CD4-positive, alpha-beta T cell treated with Interleukin-21 for 1 hour (primary cell): ENCODE results near the gene UGT1A8.
"Not testable (repeated sequence)": the region's sequence is repeated elsewhere in the genome, so short reads cannot be mapped to it uniquely, and the experiment has no call there.

ENCODE experiments used
- DNase-seq: peaks from one replicate; pipeline ENCODE4 v3.0.0-alpha.2; 2020

Gene UGT1A8

DNA sequence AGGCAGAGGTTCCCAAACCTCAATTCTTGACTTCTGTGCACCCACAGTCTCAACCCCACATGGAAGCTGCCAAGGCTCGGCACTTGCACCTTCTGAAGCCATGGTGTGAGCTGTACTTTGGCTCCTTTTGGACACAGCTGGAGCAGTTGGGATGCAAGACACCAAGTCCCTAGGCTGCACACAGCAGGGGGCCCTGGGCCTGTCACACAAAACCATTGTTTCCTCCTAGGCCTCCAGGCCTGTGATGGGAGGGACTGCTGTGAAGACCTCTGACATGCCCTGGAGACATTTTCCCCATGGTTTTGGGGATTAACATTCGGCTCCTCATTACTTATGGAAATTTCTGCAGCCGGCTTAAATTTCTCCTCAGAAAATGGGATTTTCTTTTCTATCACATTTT lies 28.6 kb downstream of the UGT1A8 start:
- DNase-seq = not testable (repeated sequence)

GRCh38 chr2:233650981-233651380 lies 33.5 kb downstream of the UGT1A8 start:
- no peak for DNase-seq

DNA sequence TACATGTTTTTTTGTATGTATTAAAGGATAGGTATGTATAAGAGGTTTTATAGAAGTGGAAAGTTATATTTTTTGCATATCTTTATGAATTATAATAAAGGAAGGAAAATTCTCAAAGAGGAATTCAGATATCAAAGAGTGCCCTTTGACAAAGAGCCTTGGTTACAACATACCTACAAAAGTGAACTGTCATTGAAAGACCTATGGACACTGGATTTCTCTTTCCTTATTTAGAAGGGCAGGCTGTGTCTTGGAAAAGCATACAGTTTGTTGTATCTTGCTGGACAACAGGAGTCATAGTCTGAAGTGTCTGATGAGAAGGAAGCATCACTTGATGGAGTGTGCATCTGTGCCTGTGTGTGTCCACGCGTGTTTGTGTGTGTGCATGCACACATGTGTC lies 34.0 kb downstream of the UGT1A8 start:
- DNase-seq = no peak

- no peak for DNase-seq
Measured at GRCh38 chr2:233654501-233654900, 37.1 kb downstream of the UGT1A8 start.

DNA sequence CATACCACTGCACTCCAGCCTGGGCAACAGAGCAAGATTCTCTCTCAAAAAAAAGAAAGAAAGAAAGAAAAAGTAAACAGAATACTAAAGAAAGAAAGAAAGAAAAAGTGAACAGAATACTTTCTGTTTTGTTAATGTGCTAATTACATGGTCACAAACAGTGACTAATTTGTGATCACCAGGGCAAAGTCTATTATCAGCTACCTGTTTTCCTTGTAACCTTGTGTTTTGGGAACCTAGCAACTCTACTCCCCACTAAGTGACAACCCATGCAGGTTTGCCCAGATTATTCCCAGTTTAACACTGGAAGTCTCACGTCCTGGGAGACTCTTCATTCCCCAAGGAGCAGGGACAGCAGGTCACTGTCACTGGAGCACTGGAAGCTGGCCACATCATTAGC lies 37.6 kb downstream of the UGT1A8 start:
- DNase-seq = no peak

DNA sequence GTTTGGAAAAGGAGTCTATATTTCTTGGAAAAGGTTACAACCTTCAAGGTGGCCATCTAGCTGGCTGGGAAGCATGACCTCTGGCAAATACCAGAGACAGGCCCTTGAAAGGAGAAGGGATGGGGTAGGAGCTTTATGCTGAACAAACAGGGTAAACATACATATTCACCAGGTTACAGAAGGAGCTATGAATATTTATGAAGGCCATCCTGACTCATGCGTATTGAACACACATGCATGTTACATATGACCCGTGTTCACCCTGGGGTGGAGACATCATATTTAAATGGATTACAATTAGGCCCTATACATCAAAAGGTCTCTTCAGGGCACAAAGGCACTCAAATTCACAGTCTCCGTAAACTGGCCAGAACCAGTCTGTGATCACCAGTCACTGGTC lies 38.5 kb downstream of the UGT1A8 start:
- not testable (repeated sequence) for DNase-seq

GRCh38 chr2:233656443-233656842 lies 39.0 kb downstream of the UGT1A8 start:
- DNase-seq = no peak

DNA sequence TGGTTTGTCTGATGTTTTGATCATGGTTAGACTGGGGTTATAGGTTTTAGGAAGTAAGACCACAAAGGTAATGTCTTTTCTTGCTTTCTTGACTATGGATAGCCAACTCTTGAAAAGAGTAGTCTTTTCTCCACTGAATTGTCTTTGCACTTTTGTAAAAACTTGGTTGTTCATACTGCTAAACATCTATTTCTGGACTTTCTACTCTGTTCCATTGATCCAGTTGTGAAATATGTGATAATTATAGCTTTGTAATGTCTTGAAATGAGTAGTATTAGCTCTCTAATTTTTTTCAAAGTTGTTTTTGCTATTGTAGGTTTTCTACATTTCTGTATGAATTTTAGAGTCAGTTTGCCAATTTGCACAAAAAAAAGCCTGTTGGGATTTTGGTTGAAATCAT lies 41.2 kb downstream of the UGT1A8 start:
- no peak for DNase-seq

DNA sequence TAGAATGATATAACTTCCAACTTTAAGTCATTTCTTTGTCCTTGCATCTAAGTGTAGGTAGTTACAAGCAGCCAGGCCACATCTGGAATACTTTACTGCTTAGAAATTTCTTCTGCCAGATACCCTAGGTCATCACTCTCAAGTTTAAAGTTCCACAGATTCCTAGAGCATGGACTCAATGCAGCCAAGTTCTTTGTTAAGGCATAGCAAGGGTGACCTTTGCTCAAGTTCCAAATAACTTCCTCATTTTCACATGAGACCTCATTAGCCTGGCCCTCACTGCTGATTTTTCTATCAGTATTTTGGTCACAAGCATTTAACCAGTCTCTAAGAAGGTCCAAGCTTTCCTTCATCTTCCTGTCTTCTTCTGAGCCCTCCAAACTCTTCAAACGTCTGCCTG lies 46.5 kb downstream of the UGT1A8 start:
- no peak for DNase-seq

DNA sequence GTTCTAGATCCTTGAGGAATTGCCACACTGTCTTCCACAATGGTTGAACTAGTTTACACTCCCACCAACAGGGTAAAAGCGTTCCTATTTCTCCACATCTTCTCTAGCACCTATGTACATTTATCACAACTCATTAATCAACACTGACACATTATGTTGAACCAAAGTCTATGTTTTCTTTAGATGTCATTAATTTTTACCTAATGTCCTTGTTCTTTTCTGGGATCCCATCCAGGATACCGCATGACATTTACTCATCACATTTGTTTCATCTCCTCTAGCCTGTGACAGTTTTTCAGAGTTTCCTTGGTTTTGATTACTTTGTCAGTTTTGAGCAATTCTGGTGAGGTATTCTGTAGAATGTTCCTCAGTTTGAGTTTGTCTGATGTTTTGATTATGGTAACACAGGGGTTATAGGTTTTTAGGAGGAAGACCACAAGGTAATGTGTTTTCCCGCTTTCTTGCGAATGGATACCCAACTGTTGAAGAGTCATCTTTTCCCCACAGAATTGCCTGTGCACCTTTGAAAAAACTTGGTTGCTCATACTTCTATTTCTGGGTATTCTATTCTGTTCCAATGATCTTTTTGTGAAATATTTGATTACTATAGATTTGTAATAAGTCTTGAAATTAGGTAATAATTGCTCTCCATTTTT lies 51.3 kb downstream of the UGT1A8 start:
- no peak for DNase-seq

DNA sequence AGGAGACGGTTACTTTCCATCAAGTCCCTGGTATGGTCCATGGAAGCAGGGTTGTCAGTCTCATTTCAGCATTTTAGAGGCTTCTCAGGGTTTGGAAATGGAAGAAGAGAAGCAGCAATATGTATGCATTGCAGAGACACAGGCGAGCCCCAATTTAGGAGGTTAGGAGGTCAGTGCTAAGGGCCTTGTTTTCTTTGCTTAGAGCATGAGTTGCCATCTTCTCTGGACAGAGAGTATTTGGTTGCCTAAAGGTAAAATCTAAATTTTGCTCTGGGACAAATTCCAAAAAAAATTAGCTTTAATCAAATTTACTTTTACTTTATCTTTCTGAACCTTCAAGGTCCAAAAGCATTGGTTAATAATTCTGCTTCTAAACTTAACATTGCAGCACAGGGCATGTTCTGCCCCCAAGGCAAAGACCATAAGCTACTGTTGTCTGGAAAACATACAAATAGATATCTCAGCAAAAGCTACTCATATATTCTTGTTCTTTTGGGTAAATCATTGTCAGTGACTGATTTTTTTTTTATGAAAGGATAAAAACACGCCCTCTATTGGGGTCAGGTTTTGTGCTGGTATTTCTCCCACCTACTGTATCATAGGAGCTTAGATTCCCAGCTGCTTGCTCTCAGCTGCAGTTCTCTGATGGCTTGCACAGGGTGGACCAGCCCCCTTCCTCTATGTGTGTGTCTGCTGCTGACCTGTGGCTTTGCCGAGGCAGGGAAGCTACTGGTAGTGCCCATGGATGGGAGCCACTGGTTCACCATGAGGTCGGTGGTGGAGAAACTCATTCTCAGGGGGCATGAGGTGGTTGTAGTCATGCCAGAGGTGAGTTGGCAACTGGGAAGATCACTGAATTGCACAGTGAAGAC lies 54.1 kb downstream of the UGT1A8 start, which contains the start of gene UGT1A9:
Gene UGT1A9 (plus strand): TSS at position 609 of the 872 bp plus-strand sequence. CDS start 37 bp downstream, at position 646.
- no peak for DNase-seq

DNA sequence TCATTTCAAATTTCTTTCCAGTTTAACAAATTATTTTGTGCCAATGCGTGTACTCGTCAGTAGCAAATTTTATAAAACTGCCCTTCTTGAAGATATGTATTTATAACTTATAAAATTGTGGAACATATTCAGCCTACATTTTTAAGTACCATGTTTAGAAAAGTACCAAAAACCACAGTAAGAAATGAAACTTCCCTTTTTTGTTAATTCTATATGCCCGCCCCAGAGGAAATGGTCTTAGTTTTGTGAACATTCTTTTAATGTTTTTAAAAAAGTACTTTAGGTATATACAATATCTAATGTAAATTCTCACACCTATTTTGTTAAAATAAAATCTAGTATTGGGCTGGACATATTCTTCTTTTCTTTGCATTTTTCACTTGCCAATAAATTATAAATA lies 55.5 kb downstream of the UGT1A8 start:
- no peak for DNase-seq

DNA sequence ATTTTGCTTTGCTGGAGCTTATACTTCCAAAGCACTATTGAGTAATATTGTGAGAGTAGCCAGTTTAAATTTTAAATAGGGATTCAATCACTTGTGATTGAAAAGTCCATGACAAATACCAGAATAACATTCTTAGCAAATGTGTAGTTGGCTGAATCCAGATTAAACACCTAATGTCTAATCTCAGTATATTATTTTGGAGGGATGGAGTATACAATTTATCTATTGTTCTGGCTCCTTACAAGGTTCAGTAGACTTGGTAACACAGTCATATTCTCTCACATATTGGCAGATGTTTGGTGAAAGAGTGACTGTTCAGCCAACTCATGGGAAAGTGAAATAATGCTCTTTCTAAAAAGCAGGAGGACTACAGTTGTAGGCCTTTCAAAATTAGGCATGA lies 56.5 kb downstream of the UGT1A8 start:
- DNase-seq = no peak

- no peak for DNase-seq
Measured at GRCh38 chr2:233674314-233674713, 56.9 kb downstream of the UGT1A8 start.

DNA sequence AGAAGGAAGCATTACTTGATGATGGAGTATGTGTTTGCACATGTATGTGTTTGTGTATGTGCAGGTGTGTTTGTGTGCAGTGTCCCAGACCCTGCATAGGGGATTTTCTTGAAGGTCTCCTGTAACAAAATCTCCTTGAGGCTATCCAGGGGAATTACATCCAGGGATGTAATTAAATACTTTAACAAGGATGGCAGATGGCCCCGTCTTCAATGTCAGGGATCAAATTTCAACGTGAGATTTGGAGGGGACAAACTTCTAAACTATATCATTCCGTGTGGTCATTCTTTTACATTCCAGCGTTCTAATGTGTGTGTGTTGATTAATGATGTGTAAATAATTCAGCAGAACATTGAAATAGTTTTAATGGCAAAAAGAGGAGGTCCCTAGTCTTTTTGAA lies 57.6 kb downstream of the UGT1A8 start:
- no peak for DNase-seq

DNA sequence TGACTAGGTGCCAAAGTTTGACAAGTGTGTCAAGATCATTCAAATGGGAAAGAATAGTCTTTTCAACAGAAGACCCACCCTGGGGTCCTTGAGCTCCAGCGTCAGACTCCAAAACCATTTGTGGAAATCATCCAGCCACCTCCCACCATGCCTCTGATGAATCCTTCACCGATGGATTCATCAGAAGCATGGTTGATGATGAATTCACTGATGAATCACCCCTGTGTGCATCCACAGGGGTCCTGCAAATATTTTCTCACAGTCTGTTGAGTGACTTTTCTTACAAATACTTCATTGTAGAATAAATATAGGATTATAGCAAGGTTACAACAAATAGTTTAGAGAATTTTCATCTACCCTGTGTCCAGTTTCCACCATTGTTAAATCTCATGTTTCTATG lies 58.6 kb downstream of the UGT1A8 start:
- DNase-seq = no peak

DNA sequence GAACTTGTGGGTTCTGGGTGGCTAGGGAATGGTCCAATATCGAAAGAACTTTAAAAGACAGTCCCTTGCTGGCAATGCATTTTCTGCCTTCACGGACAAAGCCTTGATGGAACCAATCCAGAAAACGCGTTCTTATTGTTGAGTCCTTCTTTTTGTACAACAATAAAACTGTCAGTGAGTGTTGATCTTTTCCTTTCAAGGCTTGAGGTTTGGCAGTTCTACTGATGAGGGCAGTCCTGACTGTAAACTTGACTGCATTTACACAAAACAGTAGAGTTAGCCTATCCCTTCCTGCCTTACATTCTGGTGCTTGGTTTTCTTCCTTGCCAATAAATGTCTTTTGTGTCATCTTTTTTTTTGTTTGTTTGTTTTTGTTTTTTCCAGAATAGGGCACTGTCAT lies 61.8 kb downstream of the UGT1A8 start:
- no peak for DNase-seq

DNA sequence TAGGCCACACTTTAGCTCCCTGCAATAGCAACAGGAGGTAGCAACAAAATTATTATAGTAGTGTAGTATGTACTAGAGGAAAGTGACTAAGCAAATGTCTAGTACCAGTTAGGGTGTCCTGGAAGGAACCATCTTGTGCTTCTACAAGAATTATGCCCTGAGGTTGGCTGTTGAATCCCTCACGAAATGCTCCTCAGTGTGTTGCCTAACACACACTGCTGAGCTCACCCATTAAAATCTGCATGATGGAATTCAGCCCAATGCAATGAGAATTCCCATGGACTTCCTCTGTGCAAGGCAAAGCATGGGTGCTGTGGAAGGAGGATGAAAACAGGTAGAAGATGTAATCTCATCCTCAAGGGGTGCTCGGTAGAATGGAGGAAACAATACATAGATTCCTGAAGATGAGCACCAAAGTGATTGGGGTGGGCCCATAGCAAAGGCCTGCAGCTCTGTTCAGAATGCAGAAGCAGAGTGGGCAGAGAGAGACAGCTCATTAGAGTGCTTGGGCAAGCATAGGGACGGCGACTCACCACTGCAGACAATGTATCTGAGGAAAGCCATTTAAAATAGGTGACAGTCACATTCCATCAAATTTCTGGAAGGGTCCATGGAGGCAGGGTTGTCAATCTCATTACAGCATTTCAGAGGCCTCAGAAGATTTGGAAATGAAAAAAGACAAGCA lies 63.1 kb downstream of the UGT1A8 start:
- DNase-seq = no peak

DNA sequence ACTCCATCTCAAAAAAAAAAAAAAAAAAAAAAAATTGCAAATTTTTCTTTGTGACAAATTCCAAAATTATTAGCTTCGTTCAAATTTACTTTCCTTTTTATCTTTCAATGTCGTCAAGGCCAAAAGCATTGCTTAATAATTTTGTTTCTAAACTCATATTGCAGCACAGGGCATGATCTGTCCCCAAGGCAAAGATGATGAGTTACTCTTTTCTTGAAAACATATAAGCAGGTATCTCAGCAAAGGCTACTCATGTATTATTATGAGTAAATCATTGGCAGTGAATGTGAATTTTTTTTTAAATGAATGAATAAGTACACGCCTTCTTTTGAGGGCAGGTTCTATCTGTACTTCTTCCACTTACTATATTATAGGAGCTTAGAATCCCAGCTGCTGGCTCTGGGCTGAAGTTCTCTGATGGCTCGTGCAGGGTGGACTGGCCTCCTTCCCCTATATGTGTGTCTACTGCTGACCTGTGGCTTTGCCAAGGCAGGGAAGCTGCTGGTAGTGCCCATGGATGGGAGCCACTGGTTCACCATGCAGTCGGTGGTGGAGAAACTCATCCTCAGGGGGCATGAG lies 64.2 kb downstream of the UGT1A8 start, which contains the start of gene UGT1A7:
Gene UGT1A7 (plus strand): TSS at position 381 of the 579 bp plus-strand sequence. CDS start 37 bp downstream, at position 418.
- DNase-seq = no peak

DNA sequence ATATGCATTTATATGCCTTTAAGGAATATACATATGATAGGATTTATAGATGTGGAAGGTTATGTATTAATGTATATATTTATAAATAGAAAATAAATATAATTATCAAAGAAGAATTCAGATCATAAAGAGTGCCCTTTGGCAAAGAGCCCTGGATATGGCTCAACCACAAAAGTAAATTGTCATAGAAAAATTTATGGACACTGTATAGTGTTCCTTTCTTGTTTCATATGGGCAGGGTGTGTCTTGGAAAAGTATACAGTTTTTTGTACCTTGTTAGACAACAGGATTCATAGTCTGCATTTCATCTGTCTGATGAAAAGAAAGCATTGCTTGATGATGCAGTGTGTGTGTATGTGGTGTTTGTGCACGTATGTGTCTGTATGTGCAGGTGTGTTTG lies 67.2 kb downstream of the UGT1A8 start:
- no peak for DNase-seq

DNA sequence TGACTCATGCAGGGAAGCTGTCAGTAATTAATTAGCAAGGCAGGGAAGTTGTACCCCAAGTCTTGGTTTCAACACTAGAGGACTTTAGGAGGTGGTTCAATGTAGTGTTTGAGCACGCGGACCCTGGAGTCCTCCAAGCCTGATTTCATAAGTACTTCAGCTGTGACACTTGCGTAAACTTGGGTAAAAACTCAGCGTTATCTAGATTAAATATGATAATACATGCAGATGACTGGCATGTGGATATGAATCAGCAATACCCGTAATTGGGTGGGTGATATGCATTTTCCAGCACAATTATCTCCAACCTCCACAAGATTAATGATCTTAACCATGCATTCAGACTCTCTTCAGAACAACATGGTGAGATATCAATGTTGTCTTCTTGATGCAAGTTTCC lies 69.5 kb downstream of the UGT1A8 start:
- no peak for DNase-seq

GRCh38 chr2:233688341-233688740 lies 70.9 kb downstream of the UGT1A8 start:
- no peak for DNase-seq

DNA sequence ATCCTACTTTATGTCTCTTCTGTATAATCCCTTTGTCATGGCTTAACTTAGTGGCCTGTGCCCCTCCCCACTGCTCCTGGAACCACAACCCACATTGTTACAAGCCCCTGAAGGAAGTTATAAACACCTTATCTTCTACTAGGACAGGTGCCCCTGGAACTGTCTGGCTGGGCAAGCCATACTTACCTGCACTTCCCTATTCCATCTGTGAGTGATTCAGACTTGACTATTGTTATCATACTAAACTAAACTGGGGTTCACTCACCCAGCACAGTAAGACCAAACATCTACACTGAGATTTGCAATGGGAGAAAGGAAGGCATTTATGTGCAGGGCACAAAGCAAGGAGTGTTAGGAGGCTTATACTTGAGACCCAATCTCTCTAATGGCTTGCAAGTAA lies 71.6 kb downstream of the UGT1A8 start:
- no peak for DNase-seq
